ENCODE data around the gene FAF2. TPM values are rescaled to one million over a fixed set of nuclear protein-coding genes. Genes with fewer than 3 reads are reported as not detected.
"Not testable (repeated sequence)": the region's sequence is repeated elsewhere in the genome, so short reads cannot be mapped to it uniquely, and the experiment has no call there.

Gene FAF2
- total and polyA plus RNA-seq, 3 experiments from 2014 or later, result 13.5 to 45.2 (median 45.1) TPM

GRCh38 chr5:176438959-176439757, 9.0 kb upstream of the FAF2 start:
- H3K4me3 ChIP-seq (ENCODE audit: low read length), result no peak overlapping the region
- Mint-ChIP-seq H3K27me3 (peaks cover 4 to 10% of the 10 kb centered on the region in 2 donors), H3K4me3 (no peak overlapping the region), H3K9me3 (no peaks in the 10 kb centered on the region), H3K4me1 (peaks cover 7 to 12% (median 9%) of the 10 kb centered on the region in 3 donors), H3K27ac (no peak overlapping the region), H3K36me3 (no peaks in the 10 kb centered on the region)
- H3K4me1 ChIP-seq (ENCODE audit: insufficient read depth, low read length), result peaks cover 8% of the 10 kb centered on the region
- H3K36me3 ChIP-seq (ENCODE audit: insufficient read depth, low read length), result no peaks in the 10 kb centered on the region
- no peaks in the 10 kb centered on the region for H3K9me3 ChIP-seq (ENCODE audit: low read length)
- ChIA-PET POLR2A (no interaction called here), CTCF (interaction anchor here (1.4 kb wide), 1 partner anchor 9 kb away, joined by 5 read pairs; no protein-coding TSS in a partner anchor)
- no peak overlapping the region for H3K27ac ChIP-seq (ENCODE audit: low read depth, low read length)
- H3K27me3 ChIP-seq (ENCODE audit: insufficient read depth, low read length, poor library complexity, severe bottlenecking), result no peaks in the 10 kb centered on the region
- no peak for DNase-seq

GRCh38 chr5:176440927-176441706, 7.1 kb upstream of the FAF2 start:
- H3K27me3 ChIP-seq (ENCODE audit: insufficient read depth, low read length, poor library complexity, severe bottlenecking), result no peaks in the 10 kb centered on the region
- H3K27me3 Mint-ChIP-seq, result peaks cover 4 to 10% of the 10 kb centered on the region in 2 donors
- no peak overlapping the region for H3K4me3 ChIP-seq (ENCODE audit: low read length)
- H3K4me1 Mint-ChIP-seq, result peaks cover 7 to 12% (median 10%) of the 10 kb centered on the region in 3 donors
- H3K9me3 Mint-ChIP-seq, result no peaks in the 10 kb centered on the region
- CTCF ChIA-PET, result no interaction called here
- no peaks in the 10 kb centered on the region for H3K36me3 Mint-ChIP-seq
- H3K36me3 ChIP-seq (ENCODE audit: insufficient read depth, low read length), result no peaks in the 10 kb centered on the region
- peak overlapping the region in 1 of 7 donors; percentile 23 for H3K4me3 Mint-ChIP-seq
- DNase-seq, result no peak
- H3K9me3 ChIP-seq (ENCODE audit: low read length), result no peaks in the 10 kb centered on the region
- H3K4me1 ChIP-seq (ENCODE audit: insufficient read depth, low read length), result peaks cover 8% of the 10 kb centered on the region
- peak overlapping the region in 1 of 8 donors; percentile 17 for H3K27ac Mint-ChIP-seq
- POLR2A ChIA-PET, result no interaction called here
- H3K27ac ChIP-seq (ENCODE audit: low read depth, low read length), result no peak overlapping the region

- H3K4me3 ChIP-seq (ENCODE audit: low read length), result no peak overlapping the region
- Mint-ChIP-seq H3K27me3 (peaks cover 6 to 10% of the 10 kb centered on the region in 2 donors), H3K4me1 (peaks cover 4 to 10% (median 9%) of the 10 kb centered on the region in 3 donors), H3K27ac (no peak overlapping the region), H3K4me3 (no peak overlapping the region), H3K9me3 (no peaks in the 10 kb centered on the region), H3K36me3 (no peaks in the 10 kb centered on the region)
- ChIA-PET POLR2A (no interaction called here), CTCF (no interaction called here)
- no peaks in the 10 kb centered on the region for H3K9me3 ChIP-seq (ENCODE audit: low read length)
- no peaks in the 10 kb centered on the region for H3K27me3 ChIP-seq (ENCODE audit: insufficient read depth, low read length, poor library complexity, severe bottlenecking)
- DNase-seq, result no peak
- no peaks in the 10 kb centered on the region for H3K36me3 ChIP-seq (ENCODE audit: insufficient read depth, low read length)
- no peak overlapping the region for H3K27ac ChIP-seq (ENCODE audit: low read depth, low read length)
- H3K4me1 ChIP-seq (ENCODE audit: insufficient read depth, low read length), result peaks cover 6% of the 10 kb centered on the region
Observed at GRCh38 chr5:176441921-176442323, 6.3 kb upstream of the FAF2 start.

GRCh38 chr5:176442911-176443310, 5.3 kb upstream of the FAF2 start:
- H3K4me3 ChIP-seq (ENCODE audit: low read length); DNase-seq; H3K9me3 ChIP-seq (ENCODE audit: low read length); H3K27me3 Mint-ChIP-seq; H3K36me3 ChIP-seq (ENCODE audit: insufficient read depth, low read length); H3K4me1 ChIP-seq (ENCODE audit: insufficient read depth, low read length); H3K36me3 Mint-ChIP-seq; POLR2A ChIA-PET; H3K27ac ChIP-seq (ENCODE audit: low read depth, low read length); H3K27me3 ChIP-seq (ENCODE audit: insufficient read depth, low read length, poor library complexity, severe bottlenecking); H3K9me3 Mint-ChIP-seq; H3K27ac Mint-ChIP-seq: not testable (repeated sequence)
- Mint-ChIP-seq H3K4me1 (peaks cover 6 to 11% (median 9%) of the 10 kb centered on the region in 3 donors), H3K4me3 (peak overlapping the region in 1 of 7 donors; percentile 35)
- CTCF ChIA-PET, result interaction anchor here (0.8 kb wide), 1 partner anchor 27 kb away, joined by 3 read pairs; no protein-coding TSS in a partner anchor

GRCh38 chr5:176444742-176445141, 3.4 kb upstream of the FAF2 start:
- Mint-ChIP-seq H3K27ac (no peak overlapping the region), H3K9me3 (peaks cover 0 to 5% (median 2%) of the 10 kb centered on the region in 5 donors), H3K4me1 (peaks cover 18 to 28% (median 24%) of the 10 kb centered on the region in 3 donors), H3K36me3 (peaks cover 0 to 19% (median 0%) of the 10 kb centered on the region in 3 donors), H3K4me3 (no peak overlapping the region), H3K27me3 (peaks cover 10 to 13% of the 10 kb centered on the region in 2 donors)
- Histone ChIP-seq H3K36me3 (ENCODE audit: insufficient read depth, low read length) (no peaks in the 10 kb centered on the region), H3K4me1 (ENCODE audit: insufficient read depth, low read length) (peaks cover 18% of the 10 kb centered on the region), H3K27ac (ENCODE audit: low read depth, low read length) (no peak overlapping the region), H3K4me3 (ENCODE audit: low read length) (no peak overlapping the region), H3K9me3 (ENCODE audit: low read length) (no peaks in the 10 kb centered on the region), H3K27me3 (ENCODE audit: insufficient read depth, low read length, poor library complexity, severe bottlenecking) (no peaks in the 10 kb centered on the region)
- ChIA-PET POLR2A (interaction anchor here (0.9 kb wide), 1 partner anchor 93 kb away, joined by 3 read pairs; no protein-coding TSS in a partner anchor), CTCF (interaction anchor here (1.3 kb wide), 1 partner anchor 28 kb away, joined by 5 read pairs; no protein-coding TSS in a partner anchor)
- DNase-seq, result no peak

GRCh38 chr5:176446028-176446665, 2.0 kb upstream of the FAF2 start:
- H3K36me3 Mint-ChIP-seq, result peaks cover 0 to 23% (median 0%) of the 10 kb centered on the region in 3 donors
- H3K27ac Mint-ChIP-seq, result peak overlapping the region in 3 of 8 donors; percentile 43 to 57 (median 43)
- H3K4me3 Mint-ChIP-seq, result peak overlapping the region; percentile 32 to 91 (median 58)
- Histone ChIP-seq H3K36me3 (ENCODE audit: insufficient read depth, low read length) (no peaks in the 10 kb centered on the region), H3K27me3 (ENCODE audit: insufficient read depth, low read length, poor library complexity, severe bottlenecking) (no peaks in the 10 kb centered on the region), H3K27ac (ENCODE audit: low read depth, low read length) (no peak overlapping the region), H3K9me3 (ENCODE audit: low read length) (no peaks in the 10 kb centered on the region), H3K4me1 (ENCODE audit: insufficient read depth, low read length) (peaks cover 25% of the 10 kb centered on the region), H3K4me3 (ENCODE audit: low read length) (no peak overlapping the region)
- CTCF ChIA-PET, result interaction anchor here (1.7 to 2.9 kb wide), 2 partner anchors 30 to 97 kb away, joined by 6 to 24 read pairs; partner anchors contain the start of gene CLTB
- DNase-seq, result no peak
- H3K27me3 Mint-ChIP-seq, result peaks cover 4 to 12% of the 10 kb centered on the region in 2 donors
- POLR2A ChIA-PET, result interaction anchor here (0.6 to 3.0 kb wide), 2 partner anchors 32 to 91 kb away, joined by 4 to 50 read pairs; partner anchors contain the start of gene RNF44
- peaks cover 26 to 40% (median 37%) of the 10 kb centered on the region in 3 donors for H3K4me1 Mint-ChIP-seq
- H3K9me3 Mint-ChIP-seq, result peaks cover 0 to 5% (median 2%) of the 10 kb centered on the region in 5 donors

- no peaks in the 10 kb centered on the region for H3K27me3 ChIP-seq (ENCODE audit: insufficient read depth, low read length, poor library complexity, severe bottlenecking)
Observed at GRCh38 chr5:176446884-176447590, 1.1 kb upstream of the FAF2 start.

More at GRCh38 chr5:176446884-176447590, 1.1 kb upstream of the FAF2 start:
- peak overlapping the region; percentile 91 to 99 (median 98) for H3K4me3 Mint-ChIP-seq
- POLR2A ChIA-PET, result interaction anchor here (1.0 to 3.0 kb wide), 6 partner anchors 31 to 102 kb away, joined by 5 to 50 read pairs (median 10); partner anchors contain the start of genes CDHR2, CLTB, KIAA1191 and RNF44
- H3K27ac Mint-ChIP-seq, result peak overlapping the region; percentile 96 to 100 (median 99)
- H3K9me3 Mint-ChIP-seq, result peaks cover 0 to 5% (median 2%) of the 10 kb centered on the region in 5 donors
- peaks cover 4 to 12% of the 10 kb centered on the region in 2 donors for H3K27me3 Mint-ChIP-seq
- Histone ChIP-seq H3K9me3 (ENCODE audit: low read length) (no peaks in the 10 kb centered on the region), H3K36me3 (ENCODE audit: insufficient read depth, low read length) (no peaks in the 10 kb centered on the region), H3K4me3 (ENCODE audit: low read length) (peak overlapping the region; percentile 98), H3K4me1 (ENCODE audit: insufficient read depth, low read length) (peaks cover 25% of the 10 kb centered on the region), H3K27ac (ENCODE audit: low read depth, low read length) (peak overlapping the region; percentile 95)
- CTCF ChIA-PET, result interaction anchor here (0.7 to 2.9 kb wide), 24 partner anchors 8 to 214 kb away, joined by 3 to 33 read pairs (median 4); partner anchors contain the start of genes CLTB, KIAA1191 and RNF44
- DNase-seq, result peak in 1 of 5 donors; percentile 7
- H3K36me3 Mint-ChIP-seq, result peaks cover 0 to 23% (median 0%) of the 10 kb centered on the region in 3 donors
- peaks cover 27 to 43% (median 37%) of the 10 kb centered on the region in 3 donors for H3K4me1 Mint-ChIP-seq
